ENCODE results near the gene APOL1.
"Not testable (repeated sequence)": the region's sequence is repeated elsewhere in the genome, so short reads cannot be mapped to it uniquely, and the experiment has no call there.

Gene APOL1

GRCh38 chr22:36271231-36271630, 18.3 kb downstream of the APOL1 start:
- DNase-seq, result not testable (repeated sequence)

- not testable (repeated sequence) for DNase-seq
Observed at GRCh38 chr22:36271951-36272350, 19.0 kb downstream of the APOL1 start.

- no peak for DNase-seq
Observed at GRCh38 chr22:36274531-36274930, 21.6 kb downstream of the APOL1 start.

- DNase-seq, result peak; percentile 65
Observed at GRCh38 chr22:36277482-36278291, 24.8 kb downstream of the APOL1 start.

DNA sequence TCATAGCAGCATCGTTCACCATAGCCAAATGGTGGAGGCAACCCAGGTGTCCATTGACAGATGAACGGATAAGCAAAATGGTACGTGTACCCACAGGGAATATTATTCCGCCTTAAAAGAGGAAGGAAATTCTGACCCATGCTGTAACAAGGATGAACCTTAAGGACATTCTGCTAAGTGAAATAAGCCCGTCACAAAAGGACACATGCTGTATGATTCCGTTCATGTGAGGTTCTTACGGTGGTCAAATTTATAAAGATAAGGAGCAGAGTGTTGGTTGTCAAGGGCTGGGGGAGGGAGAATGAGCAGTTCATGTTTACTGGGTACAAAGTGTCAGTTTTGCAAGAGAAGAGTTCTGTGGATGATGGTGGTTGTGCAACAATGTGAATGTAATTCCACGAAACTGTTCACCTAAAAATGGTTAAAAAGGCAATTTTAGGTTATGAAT, 26.3 kb downstream of the APOL1 start:
- no peak for DNase-seq

DNA sequence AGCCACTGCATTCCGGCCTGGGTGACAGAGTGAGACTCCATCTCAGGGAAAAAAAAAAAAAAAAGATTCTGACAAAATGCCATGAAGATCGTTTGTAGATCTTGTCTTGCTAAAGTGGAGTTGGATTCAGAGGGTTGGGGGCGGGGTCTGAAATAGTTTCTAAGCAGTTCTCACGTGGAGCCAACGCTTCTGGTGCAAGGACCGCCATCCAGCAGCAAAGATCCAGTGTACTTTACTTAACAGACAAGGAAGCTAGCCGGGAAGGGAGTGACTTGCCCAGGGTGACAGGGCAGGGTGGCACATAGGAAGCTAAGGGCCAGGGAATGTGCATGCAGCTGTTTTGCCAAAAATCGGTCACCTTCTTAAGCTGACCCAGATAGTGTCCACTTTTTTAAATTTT, 27.4 kb downstream of the APOL1 start:
- DNase-seq, result no peak

DNA sequence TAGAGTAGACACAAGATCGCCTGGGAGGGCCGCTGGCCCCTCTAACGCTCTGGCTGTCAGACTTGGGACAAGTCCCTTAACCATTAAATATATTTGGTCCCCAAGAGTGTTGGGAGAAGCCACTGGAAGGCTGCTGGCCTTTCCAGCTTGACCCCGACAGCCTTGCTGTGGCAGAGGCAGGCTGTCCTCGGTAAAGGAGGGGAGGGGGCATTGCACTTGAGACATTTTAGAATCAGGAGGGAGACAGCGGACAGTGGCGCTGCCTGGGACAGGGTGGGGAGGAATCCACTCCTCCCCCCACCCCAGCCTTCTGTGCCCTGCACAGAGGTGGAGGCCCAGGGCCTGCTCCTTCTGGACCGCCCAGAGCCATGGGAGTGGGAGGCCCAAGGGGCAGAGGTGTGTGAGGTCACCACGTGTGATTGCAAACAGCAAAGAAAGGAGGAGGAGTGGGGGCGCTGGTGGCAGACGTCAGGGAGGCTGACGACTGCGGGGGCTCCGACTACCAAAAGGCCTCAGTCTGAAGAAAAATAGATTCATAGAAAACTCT, 28.9 kb downstream of the APOL1 start:
- no peak for DNase-seq

- DNase-seq, result no peak
Observed at GRCh38 chr22:36282328-36282831, 29.4 kb downstream of the APOL1 start.

- no peak for DNase-seq
Observed at GRCh38 chr22:36284171-36284571, 31.2 kb downstream of the APOL1 start.

- no peak for DNase-seq
Observed at GRCh38 chr22:36285017-36285416, 32.1 kb downstream of the APOL1 start.

GRCh38 chr22:36285545-36285944, 32.6 kb downstream of the APOL1 start:
- DNase-seq, result no peak

GRCh38 chr22:36286096-36286957, 33.4 kb downstream of the APOL1 start:
- DNase-seq, result peak; percentile 59

GRCh38 chr22:36287881-36288515, 35.1 kb downstream of the APOL1 start:
- no peak for DNase-seq

GRCh38 chr22:36288571-36289405, 35.9 kb downstream of the APOL1 start:
- DNase-seq, result no peak

GRCh38 chr22:36289406-36289870, 36.5 kb downstream of the APOL1 start:
- DNase-seq, result no peak

GRCh38 chr22:36289948-36290371, 37.0 kb downstream of the APOL1 start:
- DNase-seq, result not testable (repeated sequence)

DNA sequence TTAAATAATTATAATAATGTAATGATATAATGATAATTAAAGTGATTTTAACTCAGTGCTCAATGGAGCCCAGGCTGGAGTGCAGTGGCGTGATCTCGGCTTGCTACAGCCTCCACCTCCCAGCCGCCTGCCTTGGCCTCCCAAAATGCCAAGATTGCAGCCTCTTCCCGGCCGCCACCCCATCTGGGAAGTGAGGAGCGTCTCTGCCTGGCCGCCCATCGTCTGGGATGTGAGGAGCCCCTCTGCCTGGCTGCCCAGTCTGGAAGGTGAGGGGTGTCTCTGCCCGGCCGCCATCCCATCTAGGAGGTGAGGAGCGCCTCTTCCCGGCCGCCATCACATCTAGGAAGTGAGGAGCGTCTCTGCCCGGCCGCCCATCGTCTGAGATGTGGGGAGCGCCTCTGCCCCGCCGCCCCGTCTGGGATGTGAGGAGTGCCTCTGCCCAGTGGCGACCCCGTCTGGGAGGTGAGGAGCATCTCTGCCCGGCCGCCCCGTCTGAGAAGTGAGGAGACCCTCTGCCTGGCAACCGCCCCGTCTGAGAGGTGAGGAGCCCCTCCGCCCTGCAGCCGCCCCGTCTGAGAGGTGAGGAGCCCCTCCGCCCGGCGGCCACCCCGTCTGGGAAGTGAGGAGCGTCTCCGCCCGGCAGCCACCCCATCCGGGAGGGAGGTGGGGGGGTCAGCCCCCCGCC, 37.6 kb downstream of the APOL1 start:
- not testable (repeated sequence) for DNase-seq

- no peak for DNase-seq
Observed at GRCh38 chr22:36291831-36292740, 39.2 kb downstream of the APOL1 start.

GRCh38 chr22:36292823-36293530, 40.0 kb downstream of the APOL1 start:
- DNase-seq, result no peak
